ENCODE measurements around the gene HLA-DMA.

HLA-DMA gene

DNA sequence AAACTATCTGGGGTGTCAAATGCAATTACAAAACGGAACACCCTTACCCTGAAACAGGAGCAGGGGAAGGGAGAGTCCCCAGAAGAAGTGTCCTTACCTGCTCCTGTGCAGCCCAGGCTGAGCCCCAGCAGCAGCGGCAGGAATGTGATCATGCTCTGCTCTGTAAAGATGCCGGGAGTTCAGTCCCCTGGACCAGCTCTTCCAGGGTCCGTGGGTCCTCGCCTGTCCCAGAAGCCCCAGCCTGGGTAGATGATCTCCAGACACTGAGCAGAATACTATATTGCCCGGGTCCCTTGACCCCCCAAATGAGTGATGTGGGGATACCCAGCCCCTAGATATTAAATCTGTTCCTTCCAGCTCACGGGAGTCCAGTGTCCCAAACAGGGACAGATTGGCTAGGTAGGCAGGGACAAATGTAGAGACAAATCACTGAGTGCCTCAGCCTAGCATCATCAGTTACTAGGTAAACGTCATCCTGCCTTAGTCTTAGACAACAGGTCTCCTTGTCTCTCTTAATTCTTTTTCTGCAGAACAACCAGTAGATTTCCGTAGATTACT is 12.2 kb downstream of the HLA-DMA start, which contains the start of gene HLA-DMB:
HLA-DMB (minus strand) TSS at position 373 of the 558 bp plus-strand sequence; CDS start at position 152, 221 bp downstream.
- TF ChIP-seq GATA1 (IDR thresholded peaks at IDR 0.05; ENCODE audit: low read depth, low read length), result no peak
- TF ChIP-seq POLR2A (IDR thresholded peaks at IDR 0.05; ENCODE audit: low read length), result no peak
- peak; percentile 22 to 59 for DNase-seq

- no peak for TF ChIP-seq POLR2A (IDR thresholded peaks at IDR 0.05; ENCODE audit: low read length)
- no peak for TF ChIP-seq GATA1 (IDR thresholded peaks at IDR 0.05; ENCODE audit: low read depth, low read length)
- no peak for DNase-seq
Measured at GRCh38 chr6:32938494-32938893, 14.4 kb downstream of the HLA-DMA start.

GRCh38 chr6:32937230-32937633 is 15.7 kb downstream of the HLA-DMA start:
- DNase-seq, result no peak
- TF ChIP-seq POLR2A (IDR thresholded peaks at IDR 0.05; ENCODE audit: low read length), result no peak
- TF ChIP-seq GATA1 (IDR thresholded peaks at IDR 0.05; ENCODE audit: low read depth, low read length), result no peak

DNA sequence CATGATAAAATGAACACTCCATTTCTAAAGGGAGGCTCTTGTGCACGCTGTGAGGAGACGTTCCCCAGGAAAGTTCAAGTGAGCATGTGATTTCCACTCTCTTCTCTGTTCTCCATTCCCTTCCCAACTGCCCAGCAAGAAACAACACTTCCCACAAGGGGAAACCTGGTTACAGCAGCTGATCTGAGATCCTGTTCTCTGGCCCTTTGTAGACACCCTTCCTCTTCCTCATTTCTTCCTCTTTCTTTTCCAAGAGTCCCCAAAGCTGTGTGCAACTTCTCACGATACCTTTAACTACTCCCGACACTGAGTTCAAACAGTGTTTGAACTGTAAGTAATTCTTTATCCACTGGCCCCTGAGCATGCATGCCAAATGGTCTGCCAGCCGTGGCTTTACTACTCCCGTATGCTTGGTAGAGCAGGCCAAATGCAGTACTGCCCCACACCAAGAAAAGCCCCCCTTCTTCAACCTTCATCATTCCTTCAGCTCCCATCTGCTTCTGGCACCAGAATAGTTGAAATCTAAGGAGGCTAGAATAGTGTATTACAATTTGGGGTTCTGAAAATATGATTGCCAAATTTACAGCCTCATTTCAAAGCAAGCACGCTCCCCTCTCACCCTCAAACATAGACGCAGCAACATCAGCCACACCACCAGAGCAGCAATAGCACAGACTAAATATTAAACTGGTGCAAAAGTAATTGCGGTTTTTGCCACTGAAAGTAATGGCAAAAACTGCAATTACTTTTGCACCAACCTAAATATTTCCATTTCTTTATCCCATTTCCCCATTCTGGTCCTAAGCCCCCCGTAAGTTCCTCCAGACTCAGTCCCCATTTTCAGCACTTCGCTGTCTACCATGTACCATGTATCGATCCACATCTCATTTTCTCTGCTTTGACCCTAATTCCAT is 16.4 kb downstream of the HLA-DMA start:
- no peak for DNase-seq
- TF ChIP-seq POLR2A (IDR thresholded peaks at IDR 0.05; ENCODE audit: low read length) (no peak), GATA1 (IDR thresholded peaks at IDR 0.05; ENCODE audit: low read depth, low read length) (no peak)

DNA sequence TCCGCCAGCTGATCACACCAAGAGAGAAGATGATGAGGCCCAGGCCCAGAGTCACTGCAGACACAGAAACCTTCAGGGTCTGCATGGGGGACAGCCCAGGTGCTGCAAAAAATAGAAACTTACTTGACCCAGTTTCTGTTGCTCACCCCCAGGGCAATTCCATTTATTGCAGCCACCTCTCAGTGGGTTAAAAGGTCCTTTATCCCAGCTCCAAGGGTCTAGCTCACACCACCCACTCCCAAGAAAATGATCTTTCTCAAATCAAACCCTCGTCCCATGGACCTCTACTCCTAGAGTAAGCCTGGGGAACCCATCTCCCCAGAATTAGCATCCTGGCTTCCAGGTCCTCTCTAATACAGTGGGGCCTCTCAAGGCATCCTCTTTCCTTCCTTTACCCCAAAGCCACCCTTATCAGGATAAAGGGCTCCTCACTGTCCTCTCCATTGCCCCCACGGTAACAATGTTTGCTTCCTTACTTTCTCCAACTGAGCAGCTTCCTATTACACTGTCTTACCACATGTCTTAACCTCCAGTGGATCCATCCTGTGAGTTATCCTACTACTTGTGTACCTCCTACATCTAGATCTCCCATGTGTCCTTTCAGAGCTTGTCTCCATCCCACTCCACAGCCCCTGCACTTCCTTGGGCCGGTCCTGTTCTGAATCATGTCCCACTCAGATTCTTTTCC is 17.2 kb downstream of the HLA-DMA start:
- no peak for DNase-seq
- TF ChIP-seq GATA1 (IDR thresholded peaks at IDR 0.05; ENCODE audit: low read depth, low read length) (no peak), POLR2A (IDR thresholded peaks at IDR 0.05; ENCODE audit: low read length) (no peak)

DNA sequence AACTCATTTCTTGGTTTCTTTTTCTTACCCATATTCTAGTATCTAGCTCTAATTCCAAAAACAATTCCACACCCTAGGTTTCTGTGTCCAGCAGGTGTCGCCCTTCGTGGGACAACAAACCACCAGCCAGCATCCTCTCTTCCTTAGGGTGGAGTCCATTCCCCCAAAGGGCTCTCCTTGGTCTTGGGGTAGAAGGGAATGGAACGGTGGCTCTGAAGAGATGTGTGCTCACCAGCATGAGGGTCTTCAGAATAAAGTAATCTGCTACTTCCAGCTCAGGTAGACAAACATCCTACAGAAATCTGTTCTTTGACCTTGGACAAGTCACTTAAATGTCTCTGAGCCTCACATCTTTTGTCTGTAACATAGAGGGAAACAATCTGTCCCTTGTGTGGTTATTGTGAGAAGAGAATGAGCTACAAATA is 19.2 kb downstream of the HLA-DMA start:
- peak; percentile 78 to 89 for DNase-seq
- TF ChIP-seq GATA1 (IDR thresholded peaks at IDR 0.05; ENCODE audit: low read depth, low read length), result no peak
- no peak for TF ChIP-seq POLR2A (IDR thresholded peaks at IDR 0.05; ENCODE audit: low read length)

DNA sequence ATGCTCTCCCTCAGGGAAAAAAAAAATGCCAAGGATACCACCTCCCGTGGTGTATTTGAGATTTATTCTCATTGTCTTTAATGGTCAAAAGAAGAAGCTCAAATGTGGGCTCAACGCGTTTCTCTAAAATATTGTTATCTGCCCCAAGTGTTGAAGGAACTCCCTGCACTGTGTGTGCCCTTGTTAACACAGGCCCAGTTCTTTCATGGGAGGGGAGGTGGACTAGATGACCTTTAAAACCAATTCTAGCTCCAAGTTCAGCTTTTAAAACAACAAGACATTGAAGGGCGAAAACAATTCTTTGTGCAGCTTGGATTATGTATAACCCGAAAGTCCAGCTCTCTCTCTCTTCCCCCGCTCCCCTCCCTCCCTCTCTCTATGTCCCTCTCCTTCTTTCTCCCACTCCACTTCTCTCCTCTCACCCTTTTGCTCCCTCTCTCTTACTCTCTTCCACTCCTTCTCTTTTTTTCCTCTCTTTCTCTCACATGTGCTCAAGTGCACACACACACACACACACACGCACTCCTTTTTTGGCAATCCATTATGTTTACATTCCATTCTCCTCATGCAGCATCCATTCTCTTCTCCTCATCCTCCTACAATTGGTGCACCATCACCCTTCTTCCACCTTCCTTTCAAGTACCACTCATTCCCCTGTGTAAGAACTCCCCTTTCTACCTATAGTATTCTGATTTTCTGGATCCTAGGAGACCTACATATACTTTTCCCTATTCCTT is 20.6 kb downstream of the HLA-DMA start:
- TF ChIP-seq POLR2A (IDR thresholded peaks at IDR 0.05; ENCODE audit: low read length) (no peak), GATA1 (IDR thresholded peaks at IDR 0.05; ENCODE audit: low read depth, low read length) (no peak)
- no peak for DNase-seq

GRCh38 chr6:32931211-32931610 is 21.7 kb downstream of the HLA-DMA start:
- no peak for DNase-seq
- no peak for TF ChIP-seq POLR2A (IDR thresholded peaks at IDR 0.05; ENCODE audit: low read length)
- TF ChIP-seq GATA1 (IDR thresholded peaks at IDR 0.05; ENCODE audit: low read depth, low read length), result no peak

DNA sequence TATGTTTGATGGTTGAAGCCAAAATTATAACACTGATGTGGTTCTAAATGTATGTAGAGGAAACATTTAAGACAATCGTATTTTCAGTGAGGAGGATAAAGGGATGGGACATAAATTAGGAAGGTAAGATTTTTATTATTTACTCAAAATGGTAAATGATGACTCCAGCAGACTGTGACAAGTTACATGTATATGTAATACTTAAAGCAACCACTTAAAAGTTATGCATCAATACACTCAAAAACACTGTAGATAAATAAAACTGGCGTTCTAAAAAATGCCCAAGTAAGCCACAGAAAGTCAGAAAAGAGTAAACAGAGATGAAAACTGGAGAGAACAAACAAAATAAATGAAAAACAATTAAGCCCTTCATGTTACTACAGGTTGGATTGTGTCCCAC is 30.8 kb downstream of the HLA-DMA start:
- TF ChIP-seq POLR2A (IDR thresholded peaks at IDR 0.05; ENCODE audit: low read length) (no peak), GATA1 (IDR thresholded peaks at IDR 0.05; ENCODE audit: low read depth, low read length) (no peak)
- no peak for DNase-seq

GRCh38 chr6:32920715-32921114 is 32.2 kb downstream of the HLA-DMA start:
- no peak for TF ChIP-seq POLR2A (IDR thresholded peaks at IDR 0.05; ENCODE audit: low read length)
- no peak for TF ChIP-seq GATA1 (IDR thresholded peaks at IDR 0.05; ENCODE audit: low read depth, low read length)
- no peak for DNase-seq

DNA sequence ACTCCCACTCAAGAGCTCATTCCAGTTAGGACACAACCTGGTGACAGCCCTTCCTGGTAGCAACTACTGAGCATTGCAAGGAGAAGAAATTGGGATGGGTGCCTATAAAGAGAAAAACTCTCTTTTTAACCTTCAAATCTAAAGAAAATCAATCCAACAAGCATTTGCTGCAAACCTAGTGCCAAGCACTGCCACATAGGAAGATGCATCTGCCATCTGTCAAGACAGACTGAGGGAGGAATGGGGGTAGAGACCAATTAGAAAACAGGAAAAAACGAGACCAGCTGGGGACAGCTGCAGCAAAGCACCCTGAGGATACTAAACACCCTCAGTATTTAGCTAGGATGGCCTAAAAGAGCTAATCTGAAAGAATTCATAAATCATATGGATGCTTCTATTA is 39.9 kb downstream of the HLA-DMA start:
- no peak for TF ChIP-seq GATA1 (IDR thresholded peaks at IDR 0.05; ENCODE audit: low read depth, low read length)
- TF ChIP-seq POLR2A (IDR thresholded peaks at IDR 0.05; ENCODE audit: low read length), result no peak
- no peak for DNase-seq

- no peak for DNase-seq
- no peak for TF ChIP-seq POLR2A (IDR thresholded peaks at IDR 0.05; ENCODE audit: low read length)
- no peak for TF ChIP-seq GATA1 (IDR thresholded peaks at IDR 0.05; ENCODE audit: low read depth, low read length)
Measured at GRCh38 chr6:32908897-32909296, 44.0 kb downstream of the HLA-DMA start.

- no peak for DNase-seq
- TF ChIP-seq POLR2A (IDR thresholded peaks at IDR 0.05; ENCODE audit: low read length) (no peak), GATA1 (IDR thresholded peaks at IDR 0.05; ENCODE audit: low read depth, low read length) (no peak)
Measured at GRCh38 chr6:32906539-32906938, 46.4 kb downstream of the HLA-DMA start.
